ENCODE measurements around the gene CHD3. TPM values are rescaled to one million over a fixed set of nuclear protein-coding genes. Genes with fewer than 3 reads are reported as not detected.

CHD3 gene
- total RNA-seq, 2 donors from 2014 or later: 51.3 to 51.9 TPM

DNA sequence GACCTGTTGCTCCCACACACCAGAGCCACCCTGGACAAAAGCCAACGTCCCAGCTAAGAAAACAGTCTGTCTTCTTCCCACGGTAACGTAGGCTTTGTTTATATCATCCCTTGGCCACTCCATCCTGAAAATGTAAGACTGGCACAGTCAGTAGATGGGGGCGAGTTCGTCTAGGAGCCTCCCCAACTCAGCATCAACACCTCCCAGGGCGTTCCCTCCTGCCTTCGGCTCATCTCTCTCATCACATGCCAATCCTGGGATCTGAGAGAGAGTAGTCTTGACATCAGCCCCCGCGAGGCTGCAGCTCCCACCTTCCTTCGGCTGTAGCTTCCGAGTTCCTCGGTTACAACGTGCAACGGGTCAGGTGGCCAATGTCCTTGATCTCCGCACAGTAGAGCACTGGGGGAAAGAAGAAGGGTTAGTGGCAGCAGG lies 26.6 kb downstream of the CHD3 start:
- ATAC-seq (peak; percentile 53), DNase-seq (no peak)
- intact Hi-C loops (cut with DNase I, micrococcal nuclease): no loop called here

- peak; percentile 95 to 96 for DNase-seq
- intact Hi-C loops (cut with DNase I, micrococcal nuclease): no loop called here
- peak; percentile 82 for ATAC-seq
Measured at GRCh38 chr17:7915611-7916384, 27.2 kb downstream of the CHD3 start, which contains the start of gene RNF227. RNF227 (minus strand) TSS chr17:7916289; CDS start chr17:7916195, 94 bp downstream.

DNA sequence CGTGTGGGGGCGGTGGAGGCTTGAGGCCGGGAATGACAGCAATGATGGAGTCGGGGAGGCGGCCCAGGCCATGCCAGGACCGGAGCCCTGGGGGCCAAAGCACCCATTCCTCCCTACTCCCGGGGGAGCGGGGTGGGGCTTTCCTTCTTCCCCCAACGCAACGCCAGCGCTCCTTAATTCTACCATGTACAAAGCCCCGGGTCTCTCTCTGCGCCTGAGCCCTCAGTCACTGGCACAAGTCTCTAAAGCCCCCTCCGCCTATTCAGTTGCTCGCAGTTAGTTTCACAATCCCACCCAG lies 27.7 kb downstream of the CHD3 start:
- intact Hi-C loops (cut with DNase I, micrococcal nuclease): no loop called here
- ATAC-seq: no peak
- DNase-seq: no peak

DNA sequence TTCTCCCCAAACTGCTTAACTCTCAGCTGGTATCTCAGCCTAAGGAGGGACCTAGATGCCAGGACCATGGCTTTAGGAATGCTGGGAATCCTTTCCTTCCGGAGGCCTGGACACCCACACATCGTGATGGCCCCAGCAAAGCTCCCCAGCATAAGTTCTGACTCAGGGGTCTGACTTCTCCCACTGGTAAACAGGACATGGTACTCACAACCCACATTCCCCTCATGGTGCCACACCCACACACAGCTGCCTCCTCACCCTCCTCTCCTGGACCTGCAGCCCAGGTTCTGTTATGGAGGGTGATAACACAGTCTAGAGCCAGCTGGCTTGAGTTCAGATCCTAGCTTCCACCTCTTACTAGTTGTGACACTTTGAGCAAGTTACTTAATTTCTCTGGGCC lies 28.2 kb downstream of the CHD3 start:
- DNase-seq: no peak
- intact Hi-C loops (cut with DNase I, micrococcal nuclease): no loop called here

DNA sequence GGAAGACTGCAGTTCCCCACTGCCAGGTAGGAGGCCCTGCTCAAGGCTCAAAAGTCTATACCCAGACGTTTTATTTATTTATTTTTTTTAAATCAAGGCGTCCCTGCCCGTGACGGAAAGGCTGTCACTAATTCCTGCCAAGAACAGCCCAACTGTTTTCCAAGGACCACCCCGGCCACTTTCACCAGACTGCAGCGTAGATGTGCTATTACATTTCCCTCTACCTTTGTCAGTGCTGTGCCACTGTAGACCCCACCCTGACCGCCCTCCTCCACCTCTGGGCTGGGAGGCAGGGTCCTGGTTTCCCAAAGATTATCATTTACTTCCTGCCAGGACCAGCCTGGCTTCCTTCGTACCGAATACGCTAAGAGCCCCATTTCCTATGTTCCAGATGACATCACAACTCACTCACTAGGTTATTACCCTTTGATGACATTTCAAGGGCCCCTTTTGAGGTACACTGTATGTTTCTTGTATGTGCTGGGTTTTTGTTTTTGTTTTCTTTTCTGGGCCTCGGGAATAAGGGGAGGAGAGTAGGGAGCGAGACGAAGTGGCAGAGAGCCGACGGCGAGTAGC lies 33.8 kb downstream of the CHD3 start:
- intact Hi-C loops (cut with DNase I, micrococcal nuclease): no loop called here
- ATAC-seq (peak; percentile 15), DNase-seq (peak in 1 of 2 donors; percentile 12)

More for the DNA sequence above, 28.2 kb downstream of the CHD3 start:
- ATAC-seq: no peak

DNA sequence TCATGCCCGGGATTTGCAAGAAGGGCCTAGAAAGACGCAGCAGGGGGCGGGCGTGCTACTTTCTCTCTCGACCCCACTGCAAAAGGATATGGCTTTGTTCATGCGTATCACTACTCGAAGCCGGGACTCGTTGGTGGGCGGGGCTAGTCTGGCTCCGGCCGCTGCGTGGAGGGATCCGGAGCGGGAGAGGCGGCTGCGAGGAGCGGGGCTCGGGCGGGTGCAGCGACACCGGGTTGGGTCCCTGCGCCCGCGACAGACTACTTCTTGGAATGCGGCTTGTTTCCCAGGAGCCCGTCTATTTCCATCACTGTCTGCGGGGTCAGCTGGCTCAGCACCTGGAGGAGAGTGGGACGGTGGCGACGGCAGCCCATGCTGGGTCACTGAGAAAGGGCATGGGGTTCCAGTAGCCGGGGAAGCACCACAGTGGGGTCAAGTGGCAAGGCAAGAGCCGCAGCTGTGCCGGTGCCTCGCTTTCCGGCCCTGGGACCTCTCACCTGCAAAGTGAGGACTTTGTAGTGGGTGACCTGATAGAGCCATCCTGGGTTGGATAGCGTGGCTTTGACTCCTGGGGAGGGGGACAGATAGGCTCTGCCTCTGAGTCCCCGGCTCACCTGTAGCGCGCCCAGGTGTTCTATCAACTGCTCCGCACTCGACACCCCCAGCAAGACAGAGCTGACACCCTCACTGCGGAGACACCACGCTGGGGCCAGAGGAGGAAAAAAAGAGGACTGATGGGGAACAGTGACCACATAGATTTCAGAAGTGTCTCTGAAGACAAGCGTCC lies 34.4 kb downstream of the CHD3 start:
- intact Hi-C loops (cut with DNase I, micrococcal nuclease): no loop called here
- DNase-seq (peak; percentile 88 to 91), ATAC-seq (peak; percentile 96)

DNA sequence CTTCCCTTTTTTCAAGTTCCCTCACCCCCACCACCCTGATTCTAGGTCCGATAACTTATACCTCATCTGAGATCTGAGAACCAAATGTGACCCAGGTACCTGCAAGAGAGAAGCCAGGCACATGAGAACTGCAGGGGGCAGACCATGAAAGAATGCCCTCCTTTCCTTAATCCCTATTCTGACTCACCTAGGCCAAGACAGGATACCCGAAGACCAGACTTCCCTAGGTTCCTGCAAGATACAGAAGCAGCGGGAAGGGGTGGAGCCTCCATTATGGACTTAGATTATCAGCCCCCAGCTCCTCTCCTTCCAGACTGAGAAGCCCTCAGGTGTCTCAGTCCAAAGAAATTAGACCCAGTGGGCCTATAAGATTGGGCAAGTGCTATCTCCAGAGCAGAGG lies 39.0 kb downstream of the CHD3 start:
- intact Hi-C loops (cut with DNase I, micrococcal nuclease): no loop called here
- ATAC-seq: no peak
- no peak for DNase-seq

DNA sequence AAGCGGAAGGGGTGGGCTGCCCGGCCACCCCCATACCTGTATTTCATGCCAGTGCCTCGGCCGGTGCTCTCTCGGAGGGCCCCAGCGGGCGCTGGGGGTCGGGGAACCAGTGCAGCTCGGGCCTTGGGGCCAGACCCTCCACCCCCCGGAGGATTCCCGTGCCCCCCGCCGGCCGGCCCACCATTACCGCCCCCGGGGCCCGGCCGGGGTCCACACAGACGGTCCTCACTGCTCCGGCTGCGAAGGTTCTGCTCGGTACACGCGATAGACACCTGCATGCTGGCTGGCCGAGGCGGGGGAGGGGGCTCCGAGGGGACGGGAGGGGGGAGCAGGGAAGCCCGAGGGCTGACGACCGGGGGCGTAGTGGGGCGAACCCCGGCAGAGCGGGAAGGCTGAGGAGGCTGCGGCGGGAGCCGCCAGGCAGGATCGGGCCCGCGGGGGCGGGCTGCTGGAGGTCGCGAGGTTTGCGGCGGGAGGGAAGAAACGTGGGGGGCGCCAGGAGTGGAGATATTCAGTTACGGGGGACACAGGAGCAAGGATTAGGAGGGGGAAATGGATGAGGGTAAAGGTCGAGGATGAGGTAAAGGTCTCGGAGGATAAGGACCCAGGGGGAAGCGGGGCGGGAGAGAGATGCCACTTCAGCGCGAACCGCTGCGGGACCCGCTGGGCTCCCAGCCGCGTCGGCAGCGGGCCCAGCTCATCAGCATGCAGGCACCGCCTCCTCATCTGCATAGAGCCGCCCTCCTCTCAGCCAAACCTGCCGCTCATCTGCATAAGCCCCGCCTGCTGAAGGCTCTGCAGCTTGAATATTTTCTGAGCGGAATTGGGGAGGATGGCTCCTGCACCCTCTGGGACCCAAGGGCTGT lies 40.8 kb downstream of the CHD3 start, which contains the start of gene KCNAB3:
Gene KCNAB3 (minus strand): TSS at position 699 of the 866 bp plus-strand sequence. CDS start 421 bp downstream, at position 278.
- DNase-seq (peak in 1 of 2 donors; percentile 38), ATAC-seq (no peak)
- intact Hi-C loops (cut with DNase I, micrococcal nuclease): no loop called here

- intact Hi-C loops (cut with DNase I, micrococcal nuclease): no loop called here
- DNase-seq (peak in 1 of 2 donors; percentile 22), ATAC-seq (no peak)
Measured at GRCh38 chr17:7930841-7931631, 42.4 kb downstream of the CHD3 start.

DNA sequence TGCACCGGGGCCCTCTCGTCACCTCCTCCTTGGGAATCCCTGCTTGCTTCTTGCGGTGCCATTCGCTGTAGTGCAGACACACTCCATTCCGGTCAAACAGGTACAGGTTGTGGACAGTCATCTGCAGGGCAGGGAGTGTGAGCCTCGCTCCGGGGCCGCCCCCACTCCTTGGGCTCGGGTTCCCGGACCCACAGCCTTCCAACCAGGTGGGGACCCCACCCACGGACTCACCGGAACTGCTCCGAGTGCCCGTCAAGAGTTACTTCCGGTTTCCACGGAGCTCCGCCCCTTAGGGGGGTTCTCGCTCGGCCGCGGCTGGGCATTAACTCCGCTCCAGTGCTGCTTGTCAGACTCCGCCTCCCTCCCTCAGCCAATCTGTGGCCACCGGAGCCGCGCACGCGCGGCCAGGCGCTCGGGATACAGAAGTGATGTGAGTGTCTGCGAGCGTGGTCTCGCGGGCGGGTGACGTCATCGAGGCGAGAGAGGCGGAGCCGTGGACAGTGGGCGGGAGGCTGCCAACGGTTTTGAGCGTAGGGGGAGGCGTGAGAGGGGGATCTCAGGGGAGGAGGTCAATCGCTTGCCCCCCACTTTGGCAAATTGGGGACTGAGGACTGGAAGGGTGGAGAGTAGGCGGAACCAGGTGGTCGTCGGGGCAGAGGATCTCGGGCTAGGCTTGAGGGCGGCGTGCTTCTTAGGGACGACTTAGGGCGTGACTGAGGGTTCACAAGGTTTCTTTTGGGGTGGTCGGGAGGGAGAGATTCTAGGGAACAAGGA lies 43.3 kb downstream of the CHD3 start, which contains the start of the genes CNTROB and TRAPPC1:
Gene CNTROB (plus strand): TSS at position 498 of the 774 bp plus-strand sequence. CDS start 874 bp downstream, outside the sequence.
Gene TRAPPC1 (minus strand): TSS at position 238 of the 774 bp plus-strand sequence. CDS start 117 bp downstream, at position 121.
- DNase-seq (peak; percentile 99 to 100), ATAC-seq (peak; percentile 96)
- intact Hi-C loops (cut with DNase I, micrococcal nuclease): no loop called here

DNA sequence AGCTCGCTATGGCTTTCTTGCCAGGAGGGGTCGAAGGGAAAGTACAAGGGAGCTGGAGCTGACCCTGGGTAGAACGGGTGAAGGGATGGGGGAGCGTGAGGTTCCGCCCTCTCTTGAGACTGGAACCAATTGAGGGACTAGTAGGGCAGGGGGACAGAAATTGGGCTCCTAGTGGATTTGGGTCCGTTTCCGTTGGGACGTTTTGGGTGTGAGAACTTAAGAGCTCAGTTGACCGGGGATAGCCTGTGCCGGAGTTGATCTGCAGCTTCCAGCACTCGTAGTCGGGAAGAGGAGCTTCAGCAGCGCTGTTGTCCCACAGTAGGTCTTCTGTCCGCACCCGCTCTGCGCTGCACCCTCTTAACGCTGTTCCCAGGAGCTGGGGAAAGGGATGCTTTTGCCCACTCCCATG lies 43.9 kb downstream of the CHD3 start:
- ATAC-seq (peak; percentile 35), DNase-seq (peak; percentile 33 to 54)
- intact Hi-C loops (cut with DNase I, micrococcal nuclease): no loop called here

DNA sequence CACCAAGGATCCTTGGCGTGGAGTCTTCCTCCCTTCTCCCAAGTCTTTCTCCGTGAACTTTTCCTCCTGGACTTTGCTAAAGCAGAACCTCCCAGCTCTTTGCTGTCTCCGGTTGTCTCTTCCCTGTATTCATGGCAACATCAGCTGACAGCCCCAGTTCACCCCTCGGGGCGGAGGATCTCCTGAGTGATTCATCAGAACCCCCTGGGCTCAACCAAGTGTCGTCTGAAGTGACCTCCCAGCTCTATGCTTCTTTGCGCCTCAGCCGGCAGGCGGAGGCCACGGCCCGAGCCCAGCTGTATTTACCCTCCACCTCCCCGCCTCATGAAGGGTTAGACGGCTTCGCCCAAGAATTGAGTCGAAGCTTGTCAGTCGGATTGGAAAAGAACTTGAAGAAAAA lies 44.4 kb downstream of the CHD3 start:
- ATAC-seq: peak; percentile 41
- DNase-seq: peak; percentile 56 to 63
- intact Hi-C loops (cut with DNase I, micrococcal nuclease): no loop called here

GRCh38 chr17:7935859-7936258 lies 47.3 kb downstream of the CHD3 start:
- DNase-seq (no peak), ATAC-seq (no peak)
- intact Hi-C loops (cut with DNase I, micrococcal nuclease): no loop called here

DNA sequence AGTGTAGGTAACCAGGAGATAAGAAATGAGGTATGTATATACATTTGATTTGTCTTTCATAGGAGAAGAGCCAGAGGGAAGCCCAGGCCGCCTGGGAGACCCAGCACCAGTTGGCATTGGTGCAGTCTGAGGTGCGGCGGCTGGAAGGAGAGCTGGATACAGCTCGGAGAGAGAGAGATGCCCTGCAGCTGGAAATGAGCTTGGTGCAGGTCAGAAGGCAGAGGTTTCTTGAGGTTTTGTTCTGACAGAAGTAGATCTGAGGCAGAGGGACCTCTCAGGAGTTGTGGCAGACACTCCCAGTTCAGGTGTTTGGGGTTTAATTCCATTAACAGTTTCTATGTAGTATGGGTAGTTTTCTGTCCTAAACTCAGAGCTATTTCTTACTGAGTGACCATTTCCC lies 51.4 kb downstream of the CHD3 start:
- no peak for ATAC-seq
- DNase-seq: no peak
- intact Hi-C loops (cut with DNase I, micrococcal nuclease): loop anchor here in 1 of 2 donors (5.0 kb wide), 1 partner anchor 37 kb away; no protein-coding TSS in a partner anchor

DNA sequence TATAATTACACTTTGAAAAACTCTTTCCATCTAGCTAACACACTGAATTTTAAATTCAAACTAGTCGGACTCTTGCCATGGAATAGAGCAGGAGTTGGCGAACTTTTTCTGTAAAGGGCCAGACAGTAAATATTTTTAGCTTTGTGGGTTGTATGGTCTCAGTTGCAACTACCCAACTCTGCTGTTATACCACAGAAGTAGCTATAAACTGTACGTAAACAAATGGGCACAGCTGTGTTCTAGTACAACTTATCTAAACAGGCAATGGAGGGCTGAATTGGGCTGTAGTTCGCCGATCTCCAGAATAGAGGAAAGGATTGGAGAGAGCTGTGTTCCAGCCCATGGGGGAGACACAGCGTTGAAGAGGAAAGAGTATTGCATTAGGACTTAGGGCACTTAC lies 52.2 kb downstream of the CHD3 start:
- ATAC-seq (no peak), DNase-seq (no peak)
- intact Hi-C loops (cut with DNase I, micrococcal nuclease): loop anchor here in 1 of 2 donors (5.0 kb wide), 1 partner anchor 37 kb away; no protein-coding TSS in a partner anchor

DNA sequence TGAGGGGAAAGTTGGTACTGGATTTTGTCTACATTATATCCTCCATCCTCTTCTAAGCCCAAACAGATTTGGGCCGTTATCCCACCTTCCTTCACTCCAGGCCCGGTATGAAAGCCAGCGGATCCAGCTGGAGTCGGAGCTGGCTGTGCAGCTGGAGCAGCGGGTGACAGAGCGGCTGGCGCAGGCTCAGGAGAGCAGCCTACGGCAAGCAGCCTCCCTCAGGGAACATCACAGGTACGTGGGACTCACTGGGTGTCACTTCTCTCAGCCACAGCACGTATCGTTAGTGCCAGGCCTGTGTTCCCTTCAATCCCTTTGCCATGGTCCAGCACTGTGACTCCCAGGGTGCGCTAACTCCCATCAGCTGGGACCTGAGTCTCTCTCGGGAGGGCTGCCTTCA lies 54.7 kb downstream of the CHD3 start:
- intact Hi-C loops (cut with DNase I, micrococcal nuclease): loop anchor here in 1 of 2 donors (5.0 kb wide), 1 partner anchor 34 kb away; no protein-coding TSS in a partner anchor

GRCh38 chr17:7944326-7944725 lies 55.7 kb downstream of the CHD3 start:
- DNase-seq (no peak), ATAC-seq (no peak)
- intact Hi-C loops (cut with DNase I, micrococcal nuclease): loop anchor here in 1 of 2 donors (5.0 kb wide), 1 partner anchor 33 kb away; no protein-coding TSS in a partner anchor

More for the DNA sequence above, 54.7 kb downstream of the CHD3 start:
- DNase-seq: no peak
- no peak for ATAC-seq
